ENCODE data around the gene DNAJC16. TPM values are rescaled to one million over a fixed set of nuclear protein-coding genes. Genes with fewer than 3 reads are reported as not detected.
A peak's percentile ranks its signal among the peaks of the same experiment; 100 is the strongest.

The DNAJC16 gene
- total and polyA plus RNA-seq, 9 of the 15 experiments (the other 6 are each of a cell fraction or from before 2014, with no cell fraction given), result 6.9 to 16.8 (median 12.8) TPM

DNA sequence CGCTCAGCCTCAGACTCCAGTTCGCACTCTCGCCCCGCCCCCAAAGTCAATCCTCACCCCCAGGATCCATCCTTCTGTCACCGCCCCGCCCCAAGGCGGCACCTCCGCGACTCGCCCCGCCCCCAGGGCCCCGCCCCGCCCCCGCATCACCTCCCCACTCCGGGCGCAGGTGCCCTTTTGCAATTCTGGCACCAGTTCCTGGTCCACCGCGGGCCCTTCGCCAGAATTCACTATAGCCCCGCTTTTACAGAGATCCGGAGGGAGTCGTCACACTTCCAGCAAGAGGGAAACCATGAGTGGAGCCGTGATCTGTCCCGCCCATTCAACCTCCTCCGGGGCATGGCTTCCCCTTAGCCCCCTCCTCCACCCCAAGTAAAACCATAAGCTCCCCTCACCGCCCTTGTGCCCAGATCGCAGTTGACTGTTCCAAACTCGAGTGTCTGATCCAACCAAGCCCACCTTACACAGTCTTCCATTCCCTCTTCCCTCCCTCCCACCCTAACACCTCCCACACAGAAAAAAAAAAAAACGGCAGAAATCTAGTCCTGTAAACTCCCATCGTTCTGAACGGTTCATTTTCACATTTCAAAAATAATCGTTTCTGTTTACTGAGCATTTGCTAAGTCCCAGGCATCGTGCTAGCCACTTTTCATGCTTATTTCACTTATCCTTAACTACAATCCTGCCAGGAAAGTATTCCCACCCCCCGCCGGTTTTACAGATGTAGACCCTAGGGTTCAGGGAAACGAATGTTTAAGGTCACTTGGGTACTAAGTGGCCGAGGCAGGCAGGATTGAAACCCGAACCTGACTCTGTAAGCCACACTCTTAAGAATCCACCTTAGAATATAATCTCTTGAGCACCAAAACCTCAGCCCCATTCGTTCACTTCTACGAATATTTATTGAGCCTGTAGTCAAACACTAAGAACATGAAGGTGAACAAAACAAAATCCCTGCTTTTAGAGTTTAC is 1.3 kb upstream of the DNAJC16 start (continued):
- peak; percentile 3 for TF ChIP-seq RBBP5 (IDR thresholded peaks at IDR 0.05; ENCODE audit: borderline replicate concordance, insufficient read depth, low read length, poor library complexity, severe bottlenecking)
- 0 out of 2 replicates have a peak, but pooled peaks have one; percentile 25 for TF ChIP-seq SUPT5H (IDR thresholded peaks at IDR 0.05)
- peak in 2 of 3 experiments; percentile 10 to 40 for TF ChIP-seq YY1 (IDR thresholded peaks at IDR 0.05; ENCODE audit: borderline replicate concordance in 1 of 3, control insufficient read depth in 1 of 3, extremely low read depth in 1 of 3, insufficient read depth in 3 of 3, insufficient read length in 1 of 3, insufficient replicate concordance in 2 of 3, low read depth in 1 of 3, low read length in 2 of 3)
- no peak for TF ChIP-seq MAFK (IDR thresholded peaks at IDR 0.05; ENCODE audit: low read length)
- TF ChIP-seq, protein P1, sequence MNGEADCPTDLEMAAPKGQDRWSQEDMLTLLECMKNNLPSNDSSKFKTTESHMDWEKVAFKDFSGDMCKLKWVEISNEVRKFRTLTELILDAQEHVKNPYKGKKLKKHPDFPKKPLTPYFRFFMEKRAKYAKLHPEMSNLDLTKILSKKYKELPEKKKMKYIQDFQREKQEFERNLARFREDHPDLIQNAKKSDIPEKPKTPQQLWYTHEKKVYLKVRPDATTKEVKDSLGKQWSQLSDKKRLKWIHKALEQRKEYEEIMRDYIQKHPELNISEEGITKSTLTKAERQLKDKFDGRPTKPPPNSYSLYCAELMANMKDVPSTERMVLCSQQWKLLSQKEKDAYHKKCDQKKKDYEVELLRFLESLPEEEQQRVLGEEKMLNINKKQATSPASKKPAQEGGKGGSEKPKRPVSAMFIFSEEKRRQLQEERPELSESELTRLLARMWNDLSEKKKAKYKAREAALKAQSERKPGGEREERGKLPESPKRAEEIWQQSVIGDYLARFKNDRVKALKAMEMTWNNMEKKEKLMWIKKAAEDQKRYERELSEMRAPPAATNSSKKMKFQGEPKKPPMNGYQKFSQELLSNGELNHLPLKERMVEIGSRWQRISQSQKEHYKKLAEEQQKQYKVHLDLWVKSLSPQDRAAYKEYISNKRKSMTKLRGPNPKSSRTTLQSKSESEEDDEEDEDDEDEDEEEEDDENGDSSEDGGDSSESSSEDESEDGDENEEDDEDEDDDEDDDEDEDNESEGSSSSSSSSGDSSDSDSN (IDR thresholded peaks at IDR 0.05; ENCODE audit: borderline replicate concordance in 1 of 2, low read depth in 2 of 2, low read length in 2 of 2), result no peak
- no peak for TF ChIP-seq BRF1 (IDR thresholded peaks at IDR 0.05; ENCODE audit: borderline replicate concordance, extremely low read depth, insufficient read length)
- TF ChIP-seq GABPB1 (CRISPR knock-in tag; IDR thresholded peaks at IDR 0.05), result no peak
- no peak for TF ChIP-seq BCL6 (CRISPR knock-in tag; IDR thresholded peaks at IDR 0.05)
- 0 out of 2 replicates have a peak, but pooled peaks have one; percentile 50 for TF ChIP-seq AFF4 (CRISPR knock-in tag; IDR thresholded peaks at IDR 0.05)
- 0 out of 2 replicates have a peak, but pooled peaks have one; percentile 16 for TF ChIP-seq NR2F6 (CRISPR knock-in tag; IDR thresholded peaks at IDR 0.05)
- TF ChIP-seq CHD4 (IDR thresholded peaks at IDR 0.05; ENCODE audit: insufficient read depth, insufficient replicate concordance, low read depth, low read length, poor library complexity, severe bottlenecking), result no peak
- no peak for TF ChIP-seq ZNF507 (tag; conservative IDR thresholded peaks at IDR 0.05)
- no peak for TF ChIP-seq ZNF354B (CRISPR knock-in tag; IDR thresholded peaks at IDR 0.05)
- no peak for TF ChIP-seq FOS (IDR thresholded peaks at IDR 0.05; ENCODE audit: extremely low read depth, insufficient read length)
- TF ChIP-seq EHMT2 (IDR thresholded peaks at IDR 0.05), result no peak
- TF ChIP-seq ZNF384 (IDR thresholded peaks at IDR 0.05; ENCODE audit: low read depth, low read length), result peak; percentile 56; the same call in 1 of the 2 replicates
- no peak for TF ChIP-seq FOSL1 (tag; conservative IDR thresholded peaks at IDR 0.05)
- TF ChIP-seq ELK1 (CRISPR knock-in tag; IDR thresholded peaks at IDR 0.05), result no peak

Measured in K562 (cell line).